Right ventricle myocardium superior (tissue), 1 donor: Measurements from ENCODE around the gene LRMDA. TPM values are rescaled to one million over a fixed set of nuclear protein-coding genes. Genes with fewer than 3 reads are reported as not detected.

Source experiments
- ATAC-seq: fragments of 200-7000 bp; cut with Tn5 transposase; one replicate; pipeline ENCODE4 v1.9.1; 2020; ENCODE audit warnings: mild to moderate bottlenecking; ENCODE audit not compliant: poor library complexity
- DNase-seq: peaks from one replicate; pipeline ENCODE4 v3.0.0-alpha.2; 2020
- intact Hi-C: fragments of 100-400 bp; cut with DNase I; formaldehyde crosslinking; loops from one replicate; pipeline ENCODE4 v1.11.2; 2022
- total RNA-seq: library from RNA; stranded (reverse); fragmentation: NEBNext Ultra II Directional; extraction: Animal tissue kit (Norgen Biotek cat#: 25700); gene quantifications from one replicate; pipeline ENCODE4 v1.2.1, GENCODE V29; 2021
- donor health status: DM: no; HTN: yes; CAD: no; lungs with severe emphysema.

LRMDA gene
- total RNA-seq, 1 donor from 2014 or later, result 26.3 TPM

- intact Hi-C loops, result no loop called here
- ATAC-seq (no peak), DNase-seq (no peak)
Observed at GRCh38 chr10:76149182-76149581, 717.8 kb downstream of the LRMDA start.

GRCh38 chr10:76149602-76150138 is 718.2 kb downstream of the LRMDA start:
- intact Hi-C loops, result no loop called here
- ATAC-seq (no peak), DNase-seq (no peak)

- intact Hi-C loops, result no loop called here
- ATAC-seq, result no peak
- no peak for DNase-seq
Observed at GRCh38 chr10:76150139-76150875, 718.9 kb downstream of the LRMDA start.

DNA sequence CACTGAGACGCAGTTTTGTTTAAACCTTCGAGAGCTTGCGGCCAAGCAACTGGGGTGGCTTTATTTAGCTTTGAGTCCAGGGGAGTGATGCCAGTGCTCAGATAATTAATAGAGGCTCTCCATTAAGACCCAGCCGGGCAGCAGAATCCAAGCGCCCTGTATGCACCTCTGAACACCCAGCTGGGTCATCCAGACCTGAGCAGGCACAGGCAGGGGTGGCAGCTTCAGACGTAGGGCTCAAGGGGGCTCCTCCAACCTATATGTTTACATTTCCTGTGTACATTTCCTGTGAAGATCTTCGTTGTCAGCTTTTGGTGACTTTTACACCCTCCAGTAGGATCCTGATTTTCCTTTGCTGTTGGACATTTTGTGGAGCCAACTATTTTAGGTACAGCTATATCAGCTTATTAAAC is 719.5 kb downstream of the LRMDA start:
- ATAC-seq, result no peak
- no peak for DNase-seq
- intact Hi-C loops, result no loop called here

- no peak for DNase-seq
- ATAC-seq, result no peak
- intact Hi-C loops, result no loop called here
Observed at GRCh38 chr10:76152186-76152585, 720.8 kb downstream of the LRMDA start.

DNA sequence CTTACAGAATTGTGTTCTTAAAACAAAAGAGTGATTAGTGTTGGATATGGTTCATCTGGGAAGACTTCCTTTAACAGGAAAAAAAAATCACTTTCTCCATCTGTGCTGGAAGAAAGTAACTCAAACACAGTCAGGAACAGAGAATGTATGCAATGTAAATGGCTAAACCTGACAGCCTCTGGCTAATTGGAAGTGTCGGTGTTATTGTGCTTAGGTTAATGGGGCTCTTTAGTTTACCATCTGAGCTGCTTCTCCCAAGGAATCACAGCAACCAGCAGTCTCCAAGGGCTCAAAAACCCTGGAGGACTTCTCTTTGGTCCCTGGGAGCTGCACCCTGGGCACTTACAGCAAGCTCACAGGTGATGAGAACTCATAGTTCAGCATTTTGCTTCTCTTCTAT is 724.5 kb downstream of the LRMDA start:
- ATAC-seq (no peak), DNase-seq (no peak)
- intact Hi-C loops, result no loop called here

DNA sequence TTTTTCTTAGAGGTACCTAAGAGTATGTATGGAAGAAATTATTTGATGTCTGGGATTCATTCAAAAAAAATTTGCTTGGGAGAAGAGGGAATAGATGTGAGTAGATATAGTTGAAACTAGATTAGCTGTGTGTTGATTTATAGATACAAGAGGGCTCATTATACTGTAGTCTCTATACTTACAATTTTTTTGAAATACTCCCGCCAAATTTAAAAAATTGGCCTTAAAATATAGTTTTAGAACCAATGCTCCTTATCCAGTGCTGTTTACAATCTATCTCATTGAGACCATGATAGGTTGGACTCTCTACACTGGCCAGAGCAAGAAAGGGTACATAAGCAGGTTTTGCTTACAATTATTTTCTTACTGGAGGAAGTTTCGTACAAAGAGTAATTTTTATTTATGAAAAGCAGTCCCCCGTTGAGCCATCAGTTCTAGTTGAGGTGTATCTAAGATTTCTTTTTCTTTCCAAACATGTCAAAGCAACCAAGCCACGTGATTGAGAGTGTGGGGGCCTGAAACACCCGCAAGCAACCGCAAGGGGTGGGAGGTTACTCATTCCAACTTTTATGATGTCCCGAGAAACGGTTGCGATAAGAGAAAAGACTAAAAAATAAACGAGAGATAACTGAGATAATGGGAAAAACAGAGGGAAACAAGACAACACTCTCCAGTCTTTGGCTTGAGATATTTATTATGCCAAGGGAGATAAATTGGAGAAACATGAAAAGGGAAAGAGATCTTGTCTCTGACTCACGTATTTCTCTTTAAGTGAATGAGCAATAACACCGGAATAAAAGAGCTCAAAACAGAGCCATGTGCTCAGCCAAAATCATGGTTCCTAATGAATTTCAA is 729.2 kb downstream of the LRMDA start:
- ATAC-seq (no peak), DNase-seq (no peak)
- intact Hi-C loops, result no loop called here

DNA sequence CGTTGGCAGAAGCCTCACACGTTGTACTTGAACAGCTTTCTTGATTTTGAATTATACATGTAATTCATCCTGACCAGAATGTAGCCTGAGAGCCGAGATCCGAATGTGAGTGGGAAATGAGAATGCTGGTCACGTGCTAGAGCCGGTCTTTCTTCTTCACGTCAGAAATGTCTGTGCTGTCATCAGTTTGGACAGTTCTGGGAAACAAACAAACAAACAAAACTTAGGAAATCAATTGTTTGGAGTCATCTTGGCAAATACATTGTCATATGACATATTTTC is 729.8 kb downstream of the LRMDA start:
- intact Hi-C loops, result no loop called here

GRCh38 chr10:76168437-76168836 is 737.0 kb downstream of the LRMDA start:
- intact Hi-C loops, result no loop called here
- ATAC-seq (no peak), DNase-seq (no peak)

More for the DNA sequence above, 729.8 kb downstream of the LRMDA start:
- ATAC-seq (no peak), DNase-seq (no peak)

DNA sequence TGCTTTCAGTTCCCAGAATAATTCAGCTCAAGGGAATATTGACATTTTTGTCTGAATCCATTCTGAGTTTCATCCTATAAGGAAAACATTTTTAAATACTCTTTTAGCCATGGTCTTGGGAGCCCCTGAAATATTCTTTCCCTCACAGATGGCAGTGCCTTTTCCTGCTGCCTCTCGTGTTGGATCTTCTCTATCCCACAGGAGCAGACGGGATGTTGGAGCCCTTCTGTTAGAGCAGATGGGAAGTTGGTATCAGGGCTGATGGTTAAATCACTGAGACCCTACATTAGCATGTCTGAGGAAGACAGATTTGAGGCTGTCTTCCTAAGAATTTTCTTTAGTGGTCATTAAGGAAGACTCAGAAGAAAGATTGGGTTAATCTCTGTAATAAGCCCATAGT is 737.8 kb downstream of the LRMDA start:
- ATAC-seq (no peak), DNase-seq (no peak)
- intact Hi-C loops, result no loop called here

DNA sequence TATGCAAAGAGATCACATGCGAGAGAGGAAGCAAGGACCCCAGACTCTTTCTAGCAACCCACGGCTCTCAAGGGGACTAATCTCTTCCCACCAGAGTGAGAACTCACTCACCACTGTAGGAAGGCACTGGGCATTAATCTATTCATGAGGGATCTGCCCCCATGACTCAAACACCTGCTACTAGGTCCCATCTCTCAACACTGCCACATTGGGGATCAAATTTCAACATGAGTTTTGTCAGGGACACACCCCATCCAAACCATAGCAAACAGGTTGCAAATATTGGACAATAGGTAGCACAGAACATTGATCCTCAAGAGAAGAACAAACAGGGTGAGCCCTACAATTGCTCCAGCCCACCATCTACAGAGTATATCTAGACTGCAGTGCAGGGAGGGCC is 740.6 kb downstream of the LRMDA start:
- intact Hi-C loops, result no loop called here
- DNase-seq (no peak), ATAC-seq (no peak)

DNA sequence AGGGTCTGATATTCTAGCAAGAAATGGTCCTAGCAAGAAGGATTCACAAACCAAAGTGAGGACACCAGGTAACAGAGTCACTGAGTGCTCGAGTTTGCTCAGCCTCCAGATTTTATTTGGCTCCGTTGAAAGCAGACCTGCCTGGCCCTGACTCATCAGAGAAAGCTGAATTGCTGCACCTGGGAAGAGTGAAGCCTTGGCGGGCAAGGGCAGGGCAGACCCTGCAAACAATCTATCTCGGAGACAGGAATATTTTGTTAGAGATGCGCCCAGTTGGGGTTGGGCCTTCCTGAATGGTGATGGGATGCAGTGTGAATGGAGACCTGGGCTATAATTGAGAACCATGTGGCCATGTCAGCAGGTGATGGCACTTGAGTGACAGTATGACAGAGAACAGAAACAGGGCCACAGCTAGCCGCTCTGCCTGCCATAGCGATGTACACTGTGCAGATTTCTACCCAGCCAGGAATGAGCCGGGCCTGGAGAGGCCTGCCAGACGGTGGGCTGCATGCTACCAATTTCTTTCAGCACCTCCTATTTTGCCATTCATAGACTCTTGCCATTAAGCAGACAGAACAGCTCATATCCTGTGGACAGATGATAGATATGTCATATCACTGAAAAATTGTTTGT is 744.2 kb downstream of the LRMDA start:
- DNase-seq (no peak), ATAC-seq (peak; percentile 65)

GRCh38 chr10:76176166-76176550 is 744.7 kb downstream of the LRMDA start:
- peak; percentile 53 for ATAC-seq
- DNase-seq, result no peak
- intact Hi-C loops, result no loop called here

More for the DNA sequence above, 744.2 kb downstream of the LRMDA start:
- intact Hi-C loops, result no loop called here

GRCh38 chr10:76177936-76178335 is 746.5 kb downstream of the LRMDA start:
- DNase-seq, result no peak
- no peak for ATAC-seq
- intact Hi-C loops, result no loop called here

DNA sequence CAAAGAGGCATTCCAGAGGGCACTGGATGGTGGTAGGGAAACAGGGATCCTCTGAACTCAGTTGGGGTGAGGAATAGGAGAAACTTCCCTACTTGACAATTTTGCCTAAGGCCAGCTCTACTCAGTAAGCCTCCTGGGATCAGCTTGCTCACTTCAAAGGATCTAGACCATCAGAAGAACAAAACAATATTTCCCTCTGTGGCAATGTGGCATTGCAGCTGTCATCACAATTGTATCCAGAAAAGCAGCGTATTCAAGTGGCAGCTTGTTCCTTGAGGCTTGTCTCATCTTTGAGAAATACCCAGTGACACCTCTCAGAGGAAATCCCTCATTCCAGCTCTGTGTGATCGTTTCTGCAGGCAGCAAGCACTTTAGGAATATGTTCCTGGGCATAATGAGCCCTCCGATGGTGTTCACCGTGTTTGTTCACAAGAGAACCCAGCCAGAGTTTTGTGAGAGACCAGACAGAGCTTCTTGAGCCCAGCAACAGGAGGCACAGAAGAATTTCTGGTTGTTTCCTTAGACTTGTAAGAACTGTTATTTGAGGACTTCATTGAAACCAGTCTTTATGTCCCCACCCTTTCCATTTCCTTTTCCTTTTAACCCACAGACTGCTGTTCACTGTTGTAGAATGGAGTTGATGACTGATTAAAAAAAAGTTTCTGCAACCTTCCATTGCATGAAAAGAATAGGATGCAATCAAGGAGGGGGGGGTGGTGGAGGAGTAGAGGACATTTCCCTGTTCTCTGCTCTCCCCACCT is 747.3 kb downstream of the LRMDA start:
- ATAC-seq (no peak), DNase-seq (no peak)
- intact Hi-C loops, result no loop called here

- intact Hi-C loops, result no loop called here
- ATAC-seq (no peak), DNase-seq (no peak)
Observed at GRCh38 chr10:76179806-76180205, 748.4 kb downstream of the LRMDA start.

DNA sequence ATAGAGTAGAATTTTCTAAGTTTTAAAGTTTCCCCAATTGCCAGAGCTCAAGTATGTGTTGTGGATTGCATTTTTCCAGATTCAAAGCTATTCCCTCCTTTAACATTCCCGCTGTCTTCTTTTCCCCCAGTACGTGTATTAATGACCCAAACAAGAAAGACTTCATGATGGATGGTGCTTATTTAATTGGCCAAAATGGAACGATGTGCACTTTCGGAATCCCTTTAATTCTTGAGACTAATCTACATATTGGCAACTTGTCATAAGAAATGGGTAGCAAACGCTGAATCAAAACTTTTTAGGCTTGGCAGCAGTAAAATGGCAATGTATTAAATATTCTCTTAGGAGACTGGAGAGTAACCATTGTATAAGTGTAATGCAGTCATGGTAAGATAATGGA is 753.2 kb downstream of the LRMDA start:
- ATAC-seq (no peak), DNase-seq (no peak)
- intact Hi-C loops, result no loop called here

DNA sequence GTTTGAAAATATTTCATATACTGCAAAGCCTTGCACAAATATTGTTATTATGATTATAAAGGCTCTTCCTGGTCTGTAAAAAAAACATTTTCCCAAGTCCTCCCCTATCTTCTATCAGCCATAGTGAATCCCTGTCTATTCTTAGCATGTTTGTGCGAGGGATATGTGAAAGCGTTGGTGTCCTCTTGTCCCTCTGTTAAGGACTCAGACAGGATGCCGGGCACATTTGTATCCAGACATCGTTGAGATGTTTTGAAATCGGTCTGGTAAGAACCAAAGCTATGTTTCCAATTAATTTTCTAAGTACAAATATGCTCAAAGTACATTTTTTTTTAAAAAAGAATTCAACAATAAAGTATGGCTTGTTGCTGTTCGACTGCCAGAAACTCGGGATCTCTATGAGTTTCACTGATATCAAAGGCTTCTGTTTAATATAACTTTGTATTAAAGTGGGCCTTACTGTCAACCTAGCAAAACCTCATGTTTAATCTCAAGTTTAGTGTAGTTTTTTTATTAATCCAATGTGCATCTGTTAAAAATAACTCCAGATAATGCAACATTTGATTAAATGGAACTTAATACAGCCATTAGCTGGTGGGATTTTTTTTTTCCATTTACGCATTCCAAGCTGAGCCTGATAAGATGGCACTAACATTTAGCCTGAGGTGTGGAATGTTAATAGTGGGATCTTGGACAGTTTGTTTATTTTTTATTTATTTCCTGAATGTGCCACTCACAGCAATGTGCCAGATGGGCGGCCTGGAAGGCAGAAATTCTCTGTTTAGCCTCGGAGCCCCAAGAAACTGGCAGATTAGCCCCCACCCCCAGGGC is 754.3 kb downstream of the LRMDA start:
- DNase-seq, result no peak
- ATAC-seq, result peak; percentile 43
- intact Hi-C loops, result no loop called here
